Kidney (tissue), 14 donors: ENCODE data around the gene GLOD5. TPM values are rescaled to one million over a fixed set of nuclear protein-coding genes. Genes with fewer than 3 reads are reported as not detected.

Experiments used
- DNase-seq, 5 donors: peaks; one replicate each; pipeline ENCODE4 v3.0.0-alpha.2; 2013 to 2020
- FAIRE-seq: peaks from 2 replicates; lab custom pipeline; 2012; peaks lifted over from hg19 to GRCh38; lab: Jason Lieb, UNC
- H3K27ac ChIP-seq, 2 donors: one replicate each; pipeline ENCODE4 v1.7.0; 2013; ENCODE audit warnings: low read depth in 2 of 2, low read length in 2 of 2, inconsistent platforms in 1 of 2
- H3K27me3 ChIP-seq: one replicate; pipeline ENCODE4 v1.7.1; 2013; ENCODE audit warnings: low read length, inconsistent platforms; ENCODE audit not compliant: control insufficient read depth, insufficient read depth
- H3K36me3 ChIP-seq, 3 donors: one replicate each; pipeline versions ENCODE4 v1.7.0 to v1.7.1; 2013; ENCODE audit warnings: low read length in 3 of 3, control low read depth in 1 of 3, inconsistent platforms in 1 of 3; ENCODE audit not compliant: insufficient read depth in 3 of 3, control insufficient read depth in 2 of 3
- H3K4me1 ChIP-seq, 3 donors: one replicate each; pipeline versions ENCODE4 v1.7.0 to v1.7.1; 2013; ENCODE audit warnings: low read length in 3 of 3, inconsistent platforms in 1 of 3, low read depth in 1 of 3; ENCODE audit not compliant: control insufficient read depth in 2 of 3, insufficient read depth in 2 of 3
- H3K4me3 ChIP-seq, 3 donors: one replicate each; pipeline versions ENCODE4 v1.7.0 to v1.8.1; 2013; ENCODE audit warnings: low read length in 3 of 3, control low read depth in 1 of 3, inconsistent platforms in 1 of 3
- H3K9ac ChIP-seq, 3 donors: one replicate each; pipeline versions ENCODE4 v1.7.0 to v1.7.1; 2013; ENCODE audit warnings: low read length in 3 of 3, control low read depth in 1 of 3, inconsistent platforms in 1 of 3
- H3K9me3 ChIP-seq, 3 donors: one replicate each; pipeline versions ENCODE4 v1.7.0 to v1.7.1; 2013; ENCODE audit warnings: low read length in 3 of 3, control low read depth in 1 of 3, inconsistent platforms in 1 of 3; ENCODE audit not compliant: control insufficient read depth in 2 of 3, insufficient read depth in 1 of 3
- intact Hi-C: fragments of 100-400 bp; cut with DNase I; formaldehyde crosslinking; loops from one replicate; pipeline ENCODE4 v1.11.1; 2022
- polyA plus RNA-seq: library from polyadenylated mRNA; stranded (reverse); fragments of 350-450 nt; fragmentation: Illumina TruSeq; extraction: RNeasy Lipid Tissue Mini Kit (QIAGEN cat#74804); gene quantifications from one replicate; pipeline ENCODE4 v1.2.3, GENCODE V29; 2014; ENCODE audit warnings: low read depth, low replicate concordance; ENCODE audit not compliant: insufficient read depth
- total RNA-seq: library from RNA; stranded (reverse); fragmentation: NEBNext Ultra II Directional; extraction: Animal tissue kit (Norgen Biotek cat#: 25700); gene quantifications from one replicate; pipeline ENCODE4 v1.2.1, GENCODE V29; 2021
- TF ChIP-seq, protein P1 (sequence below): IDR thresholded peaks from 3 replicates; pipeline ENCODE4 v1.5.1; 2012; ENCODE audit warnings: mild to moderate bottlenecking, moderate library complexity, borderline replicate concordance; ENCODE audit not compliant: insufficient read depth; ENCODE audit errors: extremely low read depth
- donor health status: control.
- donor health status: control.
- donor health status: control.
- donor health status: control.
- donor health status: control.
- donor health status: DM: yes; HTN: yes; CAD: no.
- donor health status: Normal renal cell carcinoma (clear cell type).

GLOD5 gene
- total and polyA plus RNA-seq, 2 donors from 2014 or later = 0.94 to 12.6 TPM

DNA sequence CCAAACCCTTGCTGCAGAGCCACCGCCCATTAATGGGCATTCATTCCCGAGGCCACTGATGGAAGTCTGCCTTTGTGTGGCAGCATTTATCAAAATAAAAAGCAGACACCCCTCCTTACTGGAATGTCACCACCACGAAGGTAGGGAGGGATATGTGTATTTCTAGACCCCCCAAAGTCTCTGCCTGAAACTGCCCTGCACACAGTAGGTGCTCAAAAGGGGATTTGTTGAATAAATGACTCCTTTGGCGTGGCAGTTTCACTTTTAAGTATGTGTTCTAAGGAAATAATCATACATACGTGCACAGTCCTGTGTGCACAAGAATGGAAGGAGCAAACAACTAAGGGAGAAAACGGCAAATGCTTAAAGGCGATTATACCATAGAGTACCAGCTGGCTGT is 23.6 kb upstream of the GLOD5 start:
- Histone ChIP-seq H3K4me3 (peak overlapping the region; percentile 78 to 85 (median 78)), H3K9me3 (no peaks in the 10 kb centered on the region), H3K4me1 (no peaks in the 10 kb centered on the region), H3K36me3 (no peaks in the 10 kb centered on the region), H3K9ac (peak overlapping the region; percentile 66 to 85 (median 67)), H3K27ac (peak overlapping the region; percentile 83 to 88), H3K27me3 (no peaks in the 10 kb centered on the region)
- intact Hi-C loops = no loop called here
- TF ChIP-seq, protein P1, sequence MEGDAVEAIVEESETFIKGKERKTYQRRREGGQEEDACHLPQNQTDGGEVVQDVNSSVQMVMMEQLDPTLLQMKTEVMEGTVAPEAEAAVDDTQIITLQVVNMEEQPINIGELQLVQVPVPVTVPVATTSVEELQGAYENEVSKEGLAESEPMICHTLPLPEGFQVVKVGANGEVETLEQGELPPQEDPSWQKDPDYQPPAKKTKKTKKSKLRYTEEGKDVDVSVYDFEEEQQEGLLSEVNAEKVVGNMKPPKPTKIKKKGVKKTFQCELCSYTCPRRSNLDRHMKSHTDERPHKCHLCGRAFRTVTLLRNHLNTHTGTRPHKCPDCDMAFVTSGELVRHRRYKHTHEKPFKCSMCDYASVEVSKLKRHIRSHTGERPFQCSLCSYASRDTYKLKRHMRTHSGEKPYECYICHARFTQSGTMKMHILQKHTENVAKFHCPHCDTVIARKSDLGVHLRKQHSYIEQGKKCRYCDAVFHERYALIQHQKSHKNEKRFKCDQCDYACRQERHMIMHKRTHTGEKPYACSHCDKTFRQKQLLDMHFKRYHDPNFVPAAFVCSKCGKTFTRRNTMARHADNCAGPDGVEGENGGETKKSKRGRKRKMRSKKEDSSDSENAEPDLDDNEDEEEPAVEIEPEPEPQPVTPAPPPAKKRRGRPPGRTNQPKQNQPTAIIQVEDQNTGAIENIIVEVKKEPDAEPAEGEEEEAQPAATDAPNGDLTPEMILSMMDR = no peak
- FAIRE-seq (no peak), DNase-seq (no peak)

DNA sequence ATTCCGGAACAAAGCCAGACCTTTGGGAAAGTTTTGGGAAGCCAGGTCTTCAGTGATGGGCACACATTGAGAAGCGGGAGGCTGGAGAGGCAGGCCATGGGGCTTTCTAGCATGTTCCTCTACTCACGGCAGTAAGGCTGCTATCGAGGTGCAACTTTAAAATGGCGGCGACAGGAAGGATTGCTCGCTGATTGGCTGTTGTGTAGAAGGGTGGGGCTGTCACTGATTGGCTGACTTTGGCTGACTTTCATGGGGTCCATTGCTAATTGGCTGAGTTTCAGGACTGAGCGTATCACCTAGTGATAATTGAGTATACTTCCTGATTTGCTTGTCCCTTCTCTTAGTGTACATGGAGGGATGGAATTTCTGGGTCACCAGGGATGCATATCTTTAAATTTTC is 19.7 kb upstream of the GLOD5 start:
- Histone ChIP-seq H3K9ac (no peak overlapping the region), H3K36me3 (no peaks in the 10 kb centered on the region), H3K4me1 (no peaks in the 10 kb centered on the region), H3K4me3 (no peak overlapping the region), H3K27me3 (no peaks in the 10 kb centered on the region), H3K27ac (no peak overlapping the region), H3K9me3 (no peaks in the 10 kb centered on the region)
- intact Hi-C loops = no loop called here
- FAIRE-seq = no peak
- TF ChIP-seq, protein P1 = no peak
- DNase-seq = no peak

DNA sequence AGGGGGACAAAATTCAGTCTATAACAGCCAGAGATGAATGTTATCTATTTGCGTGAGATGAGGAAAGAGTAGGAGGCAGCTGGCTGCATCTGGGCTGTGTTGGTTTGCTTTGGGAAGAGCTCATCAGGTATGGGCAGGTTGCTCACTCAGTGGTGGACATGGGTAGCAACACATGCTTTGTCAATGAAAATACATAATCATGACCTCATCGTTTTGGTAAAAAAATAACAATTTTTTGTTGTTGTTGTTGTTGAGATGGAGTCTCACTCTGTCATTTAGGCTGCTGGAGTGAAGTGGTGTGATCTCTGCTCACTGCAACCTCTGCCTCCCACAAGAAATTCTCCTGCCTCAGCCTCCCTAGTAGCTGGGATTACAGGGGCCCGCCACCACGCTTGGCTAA is 16.3 kb upstream of the GLOD5 start:
- TF ChIP-seq, protein P1 = no peak
- Histone ChIP-seq H3K9ac (no peak overlapping the region), H3K27me3 (no peaks in the 10 kb centered on the region), H3K36me3 (no peaks in the 10 kb centered on the region), H3K27ac (no peak overlapping the region), H3K4me3 (no peak overlapping the region), H3K4me1 (no peaks in the 10 kb centered on the region), H3K9me3 (no peaks in the 10 kb centered on the region)
- no peak for DNase-seq
- FAIRE-seq = no peak
- intact Hi-C loops = no loop called here

DNA sequence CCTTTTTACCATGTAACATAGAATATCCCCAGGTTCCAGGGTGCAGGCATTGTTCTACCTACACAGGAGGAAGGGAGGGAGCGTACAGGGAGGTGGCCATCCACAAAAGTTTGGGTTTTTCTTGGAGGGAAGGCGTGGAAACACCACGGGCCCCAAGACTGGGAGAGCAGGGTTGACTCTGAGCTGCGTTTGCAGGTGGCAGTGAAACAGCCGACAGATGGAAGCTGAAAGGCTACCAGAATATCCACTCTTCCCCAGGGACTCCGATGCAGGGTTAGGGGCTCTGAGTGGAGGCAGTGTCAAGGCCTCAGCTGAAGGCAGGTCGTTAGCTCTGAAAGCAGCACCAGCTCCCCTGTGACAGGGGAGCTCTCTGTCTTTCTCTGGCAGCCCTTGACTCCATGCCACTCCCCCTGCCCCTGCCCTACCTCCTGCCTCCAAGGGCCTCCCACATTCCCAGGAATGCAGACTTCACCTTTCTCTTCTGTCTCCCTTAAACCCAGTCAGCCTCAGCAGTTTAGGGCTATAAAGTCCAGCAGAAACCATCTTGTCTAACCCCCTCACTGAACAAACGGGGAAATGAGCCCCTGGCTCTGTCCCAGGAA is 14.0 kb upstream of the GLOD5 start:
- H3K36me3 ChIP-seq = no peaks in the 10 kb centered on the region
- H3K27ac ChIP-seq = no peak overlapping the region
- intact Hi-C loops = no loop called here
- no peaks in the 10 kb centered on the region for H3K9me3 ChIP-seq
- FAIRE-seq = no peak
- H3K4me3 ChIP-seq = no peak overlapping the region
- H3K9ac ChIP-seq = no peak overlapping the region
- no peaks in the 10 kb centered on the region for H3K4me1 ChIP-seq
- H3K27me3 ChIP-seq = no peaks in the 10 kb centered on the region
- TF ChIP-seq, protein P1 = no peak
- peak in 2 of 5 donors; percentile 15 to 35 for DNase-seq
